HepG2 (cell line): ENCODE data around the gene ARL8A. TPM values are rescaled to one million over a fixed set of nuclear protein-coding genes. Genes with fewer than 3 reads are reported as not detected.

Experiments used
- ATF7-NPFF ChIP-seq: sonication (generic); formaldehyde crosslinking; IDR thresholded peaks from 2 replicates; pipeline ENCODE4 v1.8.1; 2023; ENCODE audit warnings: mild to moderate bottlenecking, low read depth, missing genetic modification reagents, moderate library complexity
- CENPT ChIP-seq: sonication (generic); formaldehyde crosslinking; IDR thresholded peaks from 2 replicates; pipeline ENCODE4 v1.8.0; 2022; ENCODE audit warnings: low read depth, mild to moderate bottlenecking, moderate library complexity, missing genetic modification reagents
- GLMP ChIP-seq: sonication (generic); formaldehyde crosslinking; IDR thresholded peaks from 2 replicates; pipeline ENCODE4 v1.9.0; 2021; ENCODE audit warnings: missing genetic modification reagents, mild to moderate bottlenecking, borderline replicate concordance
- GRHL1 ChIP-seq: sonication (generic); formaldehyde crosslinking; conservative IDR thresholded peaks from 2 replicates; pipeline ENCODE4 v1.8.0; 2022; ENCODE audit warnings: missing genetic modification reagents
- HNRNPLL ChIP-seq: fragments of 200-400 bp; formaldehyde crosslinking; IDR thresholded peaks from 2 replicates; pipeline ENCODE4 v1.6.1; 2017; ENCODE audit warnings: mild to moderate bottlenecking, low read depth, low read length; ENCODE audit not compliant: poor library complexity, severe bottlenecking
- RBM39 ChIP-seq: fragments of 200-400 bp; formaldehyde crosslinking; IDR thresholded peaks from one replicate; pipeline ENCODE4 v1.6.1; 2018; ENCODE audit warnings: antibody characterized with exemption, mild to moderate bottlenecking, low read depth, low read length; ENCODE audit not compliant: poor library complexity, severe bottlenecking
- SP4 ChIP-seq: sonication (generic); formaldehyde crosslinking; IDR thresholded peaks from 2 replicates; pipeline ENCODE4 v1.8.1; 2023; ENCODE audit warnings: mild to moderate bottlenecking, missing genetic modification reagents
- ZBTB3 ChIP-seq: sonication (generic); formaldehyde crosslinking; IDR thresholded peaks from 2 replicates; pipeline ENCODE4 v1.4.0; 2020; ENCODE audit warnings: low read depth, mild to moderate bottlenecking, moderate library complexity, missing genetic modification reagents, borderline replicate concordance
- ZBTB40 ChIP-seq, 2 experiments: fragments of 450-650 bp in 1 of 2; sonication (generic) in 1 of 2; formaldehyde crosslinking in 1 of 2; IDR thresholded peaks; 2 replicates each; pipeline versions ENCODE4 v1.6.1 to v1.8.0; 2016 to 2022; ENCODE audit warnings: antibody characterized with exemption in 1 of 2, mild to moderate bottlenecking in 1 of 2, missing genetic modification reagents in 1 of 2
- ZNF687 ChIP-seq: sonication (generic); formaldehyde crosslinking; IDR thresholded peaks from 2 replicates; pipeline ENCODE4 v1.5.1; 2020; ENCODE audit warnings: mild to moderate bottlenecking, missing genetic modification reagents, moderate library complexity
- polyA plus RNA-seq, 8 experiments: library from polyadenylated mRNA; depleted of rRNA in 3 of 8; stranded (reverse) in 7 of 8; unstranded in 1 of 8; fragments of >200 nt; fragmentation: Illumina TruSeq in 4 of 8; extraction: Trizol in 4 of 8; gene quantifications; 2 replicates each; pipeline versions ENCODE4 v1.2.1 to v1.2.3, GENCODE V29; 2011 to 2016; ENCODE audit warnings: low read depth in 4 of 8, missing spikeins in 1 of 8, mixed read lengths in 1 of 8; ENCODE audit not compliant: insufficient read depth in 1 of 8
- total RNA-seq, 5 experiments: library from RNA; depleted of rRNA; stranded (reverse); fragments of >200 nt; fragmentation: Illumina TruSeq; extraction: Trizol; gene quantifications; 2 replicates each; pipeline ENCODE4 v1.2.3, GENCODE V29; 2016; ENCODE audit warnings: low read depth in 1 of 5

Gene ARL8A
- total and polyA plus RNA-seq, 2 of the 13 experiments (the other 11 are each of a cell fraction or from before 2014, with no cell fraction given) = 2.7 to 23.4 TPM

DNA sequence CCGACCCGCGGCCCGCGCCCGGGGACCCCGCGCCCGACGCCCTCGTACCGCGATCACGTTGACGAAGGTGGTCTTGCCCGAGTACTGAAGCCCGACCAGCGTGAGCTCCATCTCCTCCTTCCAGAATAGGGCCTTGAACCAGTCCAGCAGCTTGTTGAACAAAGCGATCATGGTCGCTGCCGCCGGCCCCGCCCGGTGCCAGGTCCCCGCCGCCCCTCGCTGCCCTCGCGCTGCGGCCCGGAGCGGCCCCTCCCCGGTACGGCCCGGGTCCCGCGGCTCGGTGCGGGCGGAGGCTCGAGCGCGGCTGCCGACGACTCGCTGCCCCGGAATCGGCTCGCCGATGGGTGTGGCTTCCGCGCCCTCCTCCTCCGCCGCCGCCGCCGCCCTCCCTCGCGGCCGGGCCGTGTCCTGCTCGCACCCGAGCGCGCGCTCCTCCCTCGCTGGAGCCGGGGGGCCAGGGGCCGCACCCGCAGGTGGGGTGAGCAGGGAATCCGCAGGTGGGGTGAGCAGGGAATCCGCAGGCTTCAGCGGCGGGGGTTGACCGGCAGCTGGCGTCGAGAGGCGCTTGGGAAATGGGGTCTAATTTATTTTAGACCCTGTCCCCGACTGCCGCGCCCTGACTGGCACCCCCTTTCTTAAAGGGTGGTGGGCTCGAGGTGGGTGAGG, at the start of gene ARL8A (continued):
- TF ChIP-seq ZBTB40 (IDR thresholded peaks at IDR 0.05) = no peak
- no peak for TF ChIP-seq ZBTB40 (CRISPR knock-in tag; IDR thresholded peaks at IDR 0.05)
- no peak for TF ChIP-seq RBM39
- peak; percentile 45 for TF ChIP-seq HNRNPLL
- TF ChIP-seq CENPT = peak; percentile 43; the same call in 1 of the 2 replicates
- no peak for TF ChIP-seq ZBTB3 (CRISPR knock-in tag)
- peak; percentile 59; the same call in 1 of the 2 replicates for TF ChIP-seq ATF7-NPFF (CRISPR knock-in tag)
- peak; percentile 35; the same call in 1 of the 2 replicates for TF ChIP-seq SP4
- TF ChIP-seq GLMP (CRISPR knock-in tag) = no peak
- TF ChIP-seq ZNF687 = peak; percentile 54
- TF ChIP-seq GRHL1 (CRISPR knock-in tag) = no peak
